ENCODE data around the gene NALCN. TPM values are rescaled to one million over a fixed set of nuclear protein-coding genes. Genes with fewer than 3 reads are reported as not detected.

The NALCN gene
- total and polyA plus RNA-seq, 12 donors = 1.4 to 8.3 (median 3.1) TPM

DNA sequence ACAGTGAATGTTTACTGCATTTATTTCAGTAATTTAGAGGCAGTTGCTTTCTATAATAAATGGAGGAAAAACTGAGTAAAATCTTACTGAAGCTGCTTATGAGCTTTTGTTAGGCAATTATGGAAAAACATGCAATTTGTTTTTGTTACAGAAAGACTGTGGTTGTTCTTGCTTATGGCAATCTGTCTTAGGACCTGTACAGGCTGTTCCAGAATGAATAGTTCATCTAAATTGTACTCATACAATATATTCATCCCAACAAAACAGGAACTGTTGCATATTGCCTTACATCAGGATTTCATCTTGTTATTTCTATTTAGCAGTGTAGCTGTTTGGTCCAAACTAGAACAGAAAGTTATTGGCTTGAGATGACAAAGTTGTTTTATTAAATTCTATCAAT is 199.2 kb downstream of the NALCN start:
- TF ChIP-seq, protein P1, sequence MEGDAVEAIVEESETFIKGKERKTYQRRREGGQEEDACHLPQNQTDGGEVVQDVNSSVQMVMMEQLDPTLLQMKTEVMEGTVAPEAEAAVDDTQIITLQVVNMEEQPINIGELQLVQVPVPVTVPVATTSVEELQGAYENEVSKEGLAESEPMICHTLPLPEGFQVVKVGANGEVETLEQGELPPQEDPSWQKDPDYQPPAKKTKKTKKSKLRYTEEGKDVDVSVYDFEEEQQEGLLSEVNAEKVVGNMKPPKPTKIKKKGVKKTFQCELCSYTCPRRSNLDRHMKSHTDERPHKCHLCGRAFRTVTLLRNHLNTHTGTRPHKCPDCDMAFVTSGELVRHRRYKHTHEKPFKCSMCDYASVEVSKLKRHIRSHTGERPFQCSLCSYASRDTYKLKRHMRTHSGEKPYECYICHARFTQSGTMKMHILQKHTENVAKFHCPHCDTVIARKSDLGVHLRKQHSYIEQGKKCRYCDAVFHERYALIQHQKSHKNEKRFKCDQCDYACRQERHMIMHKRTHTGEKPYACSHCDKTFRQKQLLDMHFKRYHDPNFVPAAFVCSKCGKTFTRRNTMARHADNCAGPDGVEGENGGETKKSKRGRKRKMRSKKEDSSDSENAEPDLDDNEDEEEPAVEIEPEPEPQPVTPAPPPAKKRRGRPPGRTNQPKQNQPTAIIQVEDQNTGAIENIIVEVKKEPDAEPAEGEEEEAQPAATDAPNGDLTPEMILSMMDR (IDR thresholded peaks at IDR 0.05) = no peak
- TF ChIP-seq POLR2A (IDR thresholded peaks at IDR 0.05) = no peak
- H3K4me3 ChIP-seq = no peak overlapping the region

DNA sequence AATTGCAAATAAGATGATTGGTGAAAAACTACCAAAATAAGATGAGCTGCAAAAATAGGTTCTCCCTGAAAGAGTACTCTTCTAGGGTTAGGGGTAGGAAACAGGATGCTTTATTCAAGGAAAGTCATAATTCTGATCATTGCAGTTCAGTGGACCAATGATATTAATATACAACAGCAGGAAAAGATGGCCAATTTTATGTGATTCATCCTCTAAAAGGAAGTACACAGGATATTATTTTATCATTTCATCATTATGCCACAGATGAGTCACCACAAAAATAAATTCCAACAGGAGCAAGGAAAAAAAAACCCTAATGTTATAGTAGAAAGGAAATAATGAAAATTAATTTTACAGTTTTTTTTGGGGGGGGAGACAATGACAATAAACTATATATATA is 205.0 kb downstream of the NALCN start:
- no peak overlapping the region for H3K27ac ChIP-seq
- TF ChIP-seq, protein P1 (IDR thresholded peaks at IDR 0.05) = no peak
- no peak for TF ChIP-seq POLR2A (IDR thresholded peaks at IDR 0.05)
- no peak for DNase-seq
- no peaks in the 10 kb centered on the region for H3K27me3 ChIP-seq
- H3K36me3 ChIP-seq (replicated peaks in 1 of 2) = no peaks in the 10 kb centered on the region
- no peaks in the 10 kb centered on the region for H3K4me1 ChIP-seq (replicated peaks in 1 of 2)
- intact Hi-C loops (cut with DNase I) = no loop called here
- H3K4me3 ChIP-seq = no peak overlapping the region
- no peaks in the 10 kb centered on the region for H3K9me3 ChIP-seq (replicated peaks in 1 of 3)

More for the DNA sequence above, 199.2 kb downstream of the NALCN start:
- no peak for DNase-seq
- H3K9me3 ChIP-seq (replicated peaks in 1 of 3) = no peaks in the 10 kb centered on the region
- no peaks in the 10 kb centered on the region for H3K36me3 ChIP-seq (replicated peaks in 1 of 2)
- H3K4me1 ChIP-seq (replicated peaks in 1 of 2) = no peaks in the 10 kb centered on the region
- intact Hi-C loops (cut with DNase I) = no loop called here
- H3K27me3 ChIP-seq = no peaks in the 10 kb centered on the region
- H3K27ac ChIP-seq = no peak overlapping the region

DNA sequence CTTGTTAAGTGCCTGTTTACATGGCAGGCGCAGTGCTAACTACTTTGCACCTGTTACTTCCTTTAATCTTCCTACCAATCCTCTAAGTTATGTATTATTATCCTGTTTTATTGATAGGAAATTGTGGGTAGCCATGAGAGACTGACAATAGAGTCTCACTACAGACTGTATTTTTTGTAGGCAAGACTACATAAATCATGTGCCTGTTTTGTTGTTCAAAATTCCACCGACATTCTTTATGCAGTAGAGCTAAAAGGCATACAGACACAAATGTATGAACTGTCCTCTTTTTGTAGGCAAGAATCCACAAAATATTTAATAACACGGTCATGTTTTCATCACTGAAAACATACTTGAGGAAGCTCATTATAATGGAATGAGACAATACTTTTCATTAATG is 205.5 kb downstream of the NALCN start:
- Histone ChIP-seq H3K36me3 (replicated peaks in 1 of 2) (no peaks in the 10 kb centered on the region), H3K4me1 (replicated peaks in 1 of 2) (no peaks in the 10 kb centered on the region), H3K27me3 (no peaks in the 10 kb centered on the region), H3K4me3 (no peak overlapping the region), H3K9me3 (replicated peaks in 1 of 3) (no peaks in the 10 kb centered on the region), H3K27ac (no peak overlapping the region)
- 74 to 81% (median 77%) methylated on average over 3 of the region's 3 CpGs for WGBS, 4 donors
- no peak for DNase-seq
- intact Hi-C loops (cut with DNase I) = no loop called here
- TF ChIP-seq POLR2A (IDR thresholded peaks at IDR 0.05) = no peak
- TF ChIP-seq, protein P1 (IDR thresholded peaks at IDR 0.05) = no peak

DNA sequence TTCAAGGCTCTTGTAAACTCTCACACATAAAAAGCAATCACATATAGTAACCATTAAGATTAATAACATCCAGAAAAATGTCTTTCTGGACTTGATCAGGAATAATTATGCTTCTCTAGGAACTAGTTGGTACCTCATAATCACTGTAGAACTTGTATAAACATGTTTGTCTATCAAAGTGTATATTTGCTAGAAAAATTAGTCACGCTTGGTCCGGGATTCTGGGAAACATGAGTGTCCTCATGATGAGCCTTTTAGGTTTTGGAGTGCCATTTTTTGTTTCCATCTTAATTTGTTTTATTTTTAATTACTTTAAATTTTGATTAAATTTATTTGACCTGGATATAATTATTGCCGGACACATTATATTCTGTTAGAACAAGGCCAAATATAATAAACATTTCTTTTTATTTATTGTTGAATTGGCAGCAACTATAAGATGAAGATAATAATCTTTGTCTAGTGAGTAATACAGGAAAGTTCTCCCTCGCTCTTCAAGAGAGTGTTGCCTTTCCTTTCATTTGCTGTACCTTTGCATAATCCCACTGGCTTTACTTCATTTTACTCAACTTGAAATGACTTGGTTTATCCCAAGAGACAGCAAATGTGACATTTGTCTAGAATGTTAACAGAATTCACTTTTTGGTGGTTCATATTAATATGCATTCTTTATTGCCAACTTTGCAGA is 207.0 kb downstream of the NALCN start:
- Histone ChIP-seq H3K36me3 (replicated peaks in 1 of 2) (no peaks in the 10 kb centered on the region), H3K27me3 (no peaks in the 10 kb centered on the region), H3K4me3 (no peak overlapping the region), H3K9me3 (replicated peaks in 1 of 3) (no peaks in the 10 kb centered on the region), H3K4me1 (replicated peaks in 1 of 2) (no peaks in the 10 kb centered on the region), H3K27ac (no peak overlapping the region)
- WGBS, 4 donors = 74 to 89% (median 88%) methylated on average over 4 of the region's 4 CpGs
- TF ChIP-seq, protein P1 (IDR thresholded peaks at IDR 0.05) = no peak
- TF ChIP-seq POLR2A (IDR thresholded peaks at IDR 0.05) = no peak
- no peak for DNase-seq
- intact Hi-C loops (cut with DNase I) = no loop called here

All from adrenal gland (tissue), 12 donors.